Measurements from ENCODE around the gene DLG1.

The DLG1 gene

DNA sequence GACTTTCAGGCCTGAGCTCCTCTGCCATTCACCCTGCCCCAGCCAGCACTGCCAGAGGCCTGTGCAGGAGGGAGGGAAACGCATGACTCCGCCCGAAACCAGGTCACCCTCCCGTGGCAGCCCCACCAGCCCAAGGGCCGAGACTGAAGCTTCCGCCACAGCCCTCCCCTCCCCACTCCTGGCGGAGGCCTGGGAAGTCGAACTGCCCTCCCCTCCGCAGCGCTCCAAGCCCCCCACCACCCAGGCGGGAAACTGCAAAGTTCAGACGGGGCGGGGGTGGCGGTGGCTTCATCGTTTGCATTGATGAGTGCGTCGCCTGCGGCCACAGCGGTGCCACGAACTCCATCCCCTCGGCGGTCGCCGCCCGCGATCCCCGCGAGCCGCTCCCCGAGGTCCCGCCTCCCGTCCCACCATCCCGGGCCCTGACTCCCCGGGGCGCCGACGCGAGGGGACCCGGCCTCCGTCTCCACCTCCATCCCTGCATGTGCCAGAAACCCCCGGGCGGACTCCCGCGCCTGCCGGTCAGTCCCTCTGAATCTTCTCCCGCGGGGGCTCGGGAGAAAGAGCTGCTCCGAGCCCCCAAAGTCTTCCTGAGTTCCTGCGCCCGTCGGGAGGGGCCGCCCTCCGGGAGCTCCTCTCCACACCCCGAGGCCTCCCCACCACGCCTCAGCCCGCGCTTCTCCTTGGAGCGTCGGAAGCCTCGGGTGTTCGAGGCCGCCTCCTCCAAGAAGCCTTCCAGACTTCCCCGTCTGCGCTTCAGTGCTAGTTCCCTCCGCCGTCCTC is 269.5 kb downstream of the DLG1 start:
- peak; percentile 31 for DNase-seq

DNA sequence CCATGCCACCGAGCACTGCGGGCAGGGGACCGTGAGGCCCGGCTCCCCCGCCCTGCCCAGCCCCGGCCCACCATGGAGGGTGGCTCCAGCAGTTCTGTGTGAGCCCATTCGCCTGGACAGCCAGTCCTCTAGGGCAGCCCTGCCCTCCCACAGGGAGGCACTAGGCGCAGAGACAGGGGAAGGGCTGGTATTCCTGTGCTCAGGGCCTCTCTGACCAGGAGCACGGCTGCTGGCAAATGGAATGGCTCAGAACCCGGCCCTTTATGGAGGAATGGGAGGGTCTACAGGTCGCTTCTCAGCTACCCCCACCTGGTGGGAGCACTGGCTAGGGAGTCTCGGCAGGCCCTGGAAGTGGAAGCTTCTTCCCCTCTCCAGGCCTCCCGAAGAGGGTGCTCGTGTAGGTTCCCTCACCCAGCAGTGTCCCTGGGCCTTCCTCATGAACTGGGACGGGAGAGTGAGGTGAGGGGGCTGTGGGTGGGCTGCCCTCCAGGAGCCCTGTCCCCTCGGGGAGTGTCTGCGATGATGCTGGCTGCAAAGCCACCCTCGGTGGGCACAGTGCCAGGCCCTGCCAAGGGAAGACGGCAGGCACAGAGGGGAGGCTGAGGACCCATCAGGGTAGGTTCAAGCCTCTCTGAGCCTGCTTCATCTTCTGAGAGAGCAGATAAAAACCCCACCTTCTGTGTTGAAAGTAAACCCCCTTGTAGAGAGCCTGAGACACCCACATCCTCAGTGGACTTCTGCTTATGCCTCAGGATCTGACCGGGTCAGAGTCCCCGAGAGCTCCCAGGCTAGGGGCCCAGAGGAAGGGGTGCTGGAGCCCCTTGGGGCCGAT is 270.3 kb downstream of the DLG1 start:
- DNase-seq: no peak

DNA sequence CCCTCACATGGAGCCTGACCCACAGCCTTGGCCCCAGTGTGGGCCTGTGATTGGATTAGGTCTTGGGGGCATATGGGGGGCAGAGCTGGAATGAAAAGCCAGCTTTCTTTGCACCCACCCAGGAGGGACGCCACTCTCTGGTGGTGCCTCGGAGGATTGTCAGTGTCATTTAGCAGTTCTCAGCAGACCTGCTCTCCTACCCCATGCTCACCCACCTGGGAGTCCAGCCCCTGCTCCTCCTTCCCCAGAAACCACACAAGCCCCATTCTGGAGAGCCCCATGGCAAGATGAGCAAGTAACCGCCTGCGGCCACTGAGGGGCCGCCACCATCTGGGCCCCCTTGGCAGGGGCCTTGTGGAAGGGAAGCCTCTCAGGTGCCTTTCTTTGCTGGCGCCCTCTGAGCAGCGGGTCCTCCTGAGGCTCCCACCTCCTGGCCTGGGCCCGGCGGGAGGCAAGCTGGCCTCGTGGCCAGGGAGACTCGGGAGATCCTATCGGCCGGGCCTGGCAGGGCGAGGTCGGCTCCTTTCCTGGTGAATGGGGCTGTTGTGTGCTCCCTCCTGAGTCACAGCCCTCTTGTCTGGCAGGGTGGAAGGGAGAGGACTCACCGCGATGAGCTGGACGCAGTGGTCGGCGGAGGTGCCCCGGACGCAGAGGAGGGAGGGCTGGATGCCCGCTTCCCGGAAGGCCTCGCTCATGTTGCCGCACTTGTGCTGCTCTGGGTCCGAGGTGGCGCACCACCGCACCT is 271.1 kb downstream of the DLG1 start:
- DNase-seq: no peak

DNA sequence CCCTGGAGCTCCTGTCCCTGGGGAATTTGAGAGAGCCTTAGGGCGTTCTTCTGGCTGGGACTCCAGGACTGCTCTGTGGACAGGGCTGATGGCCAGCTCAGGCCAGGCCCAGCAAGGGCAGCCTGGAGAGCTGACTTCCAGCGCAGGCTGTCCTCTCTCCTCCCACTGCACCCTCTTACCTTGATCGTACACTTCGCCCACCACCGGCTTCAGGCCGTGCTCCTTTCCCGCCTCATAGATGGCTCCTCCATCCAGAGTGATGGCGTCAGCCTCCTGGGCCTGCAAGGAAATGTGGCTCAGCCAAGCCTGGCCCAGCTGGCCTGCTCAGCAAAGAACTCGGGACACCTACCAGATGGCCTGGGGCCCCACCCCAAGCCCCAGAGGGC is 271.9 kb downstream of the DLG1 start:
- DNase-seq: no peak

DNA sequence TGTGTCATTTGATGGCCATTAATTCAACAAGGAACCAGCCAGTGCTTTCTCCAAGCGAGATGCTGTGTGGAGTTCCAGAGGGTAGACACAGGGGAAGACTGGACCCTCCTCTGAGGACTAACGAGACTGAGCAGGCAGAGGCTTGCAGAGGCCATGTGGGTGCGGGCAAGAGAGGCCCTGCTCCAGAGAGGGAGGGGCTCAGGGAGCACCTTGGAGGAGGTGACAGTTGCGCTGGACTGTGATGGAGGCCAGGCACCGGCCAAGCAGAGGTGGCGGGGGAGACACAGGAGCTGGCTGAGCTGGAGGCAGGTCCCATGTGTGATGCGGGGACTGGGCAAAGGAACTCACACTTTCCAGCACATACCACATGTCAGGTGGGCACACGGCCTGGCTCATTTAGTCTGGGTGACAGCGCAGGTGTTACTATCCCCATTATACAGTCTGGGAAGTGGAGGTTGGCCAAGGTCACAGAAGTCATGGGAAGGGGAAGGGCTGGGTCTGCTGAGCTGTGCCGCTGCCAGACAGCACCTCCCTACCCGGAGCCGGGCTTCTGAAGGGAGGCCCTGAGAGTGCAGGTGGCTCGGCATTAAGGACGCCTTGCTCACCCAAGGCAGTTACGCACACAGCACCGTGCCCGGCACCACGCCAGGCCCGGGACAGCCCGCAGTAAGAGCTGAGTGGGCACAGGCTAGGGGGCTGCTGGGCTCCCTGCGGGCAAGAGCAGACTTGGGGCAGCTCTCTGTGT is 272.5 kb downstream of the DLG1 start:
- DNase-seq: no peak

DNA sequence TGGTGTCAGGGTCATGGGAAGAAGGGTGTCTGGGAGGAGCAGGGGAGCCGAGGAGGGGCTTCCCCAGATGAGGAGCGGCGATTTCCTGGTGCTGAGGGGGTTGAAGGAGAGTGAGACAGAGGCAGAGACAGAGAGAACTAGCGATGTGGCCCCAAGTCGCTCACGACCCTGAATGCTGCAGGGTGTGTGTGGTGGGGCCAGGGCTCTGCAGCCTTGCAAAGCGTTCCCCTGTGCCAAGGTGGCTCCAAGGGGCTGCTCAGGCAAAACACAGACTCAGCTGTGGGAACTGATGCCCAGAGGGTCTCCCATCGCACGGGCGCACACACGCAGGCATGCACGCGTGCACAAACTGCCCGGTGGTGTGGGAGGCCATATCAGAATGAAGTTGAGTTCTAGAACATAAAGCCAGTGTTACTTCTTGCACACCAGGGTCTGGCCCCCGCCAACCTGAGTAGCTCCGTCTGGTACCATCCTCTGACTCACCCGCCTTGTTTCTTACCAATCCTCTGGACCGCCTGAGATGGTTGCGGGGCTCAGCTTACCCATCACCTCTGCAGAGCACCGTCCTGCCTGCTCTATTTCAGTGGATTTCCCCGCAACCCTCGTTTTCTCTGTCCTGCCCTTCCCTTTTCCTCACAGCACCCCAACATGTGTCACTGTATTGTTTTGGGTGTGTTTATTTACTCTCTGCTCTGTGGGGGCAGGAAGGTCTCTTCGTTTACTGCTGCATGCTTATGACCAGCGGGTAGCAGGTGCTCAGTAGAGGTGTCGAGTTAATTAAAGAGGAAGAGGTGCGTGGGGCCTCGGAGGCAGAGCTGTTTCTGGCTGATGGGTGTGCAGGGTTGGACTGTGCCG is 273.3 kb downstream of the DLG1 start:
- DNase-seq: no peak

DNA sequence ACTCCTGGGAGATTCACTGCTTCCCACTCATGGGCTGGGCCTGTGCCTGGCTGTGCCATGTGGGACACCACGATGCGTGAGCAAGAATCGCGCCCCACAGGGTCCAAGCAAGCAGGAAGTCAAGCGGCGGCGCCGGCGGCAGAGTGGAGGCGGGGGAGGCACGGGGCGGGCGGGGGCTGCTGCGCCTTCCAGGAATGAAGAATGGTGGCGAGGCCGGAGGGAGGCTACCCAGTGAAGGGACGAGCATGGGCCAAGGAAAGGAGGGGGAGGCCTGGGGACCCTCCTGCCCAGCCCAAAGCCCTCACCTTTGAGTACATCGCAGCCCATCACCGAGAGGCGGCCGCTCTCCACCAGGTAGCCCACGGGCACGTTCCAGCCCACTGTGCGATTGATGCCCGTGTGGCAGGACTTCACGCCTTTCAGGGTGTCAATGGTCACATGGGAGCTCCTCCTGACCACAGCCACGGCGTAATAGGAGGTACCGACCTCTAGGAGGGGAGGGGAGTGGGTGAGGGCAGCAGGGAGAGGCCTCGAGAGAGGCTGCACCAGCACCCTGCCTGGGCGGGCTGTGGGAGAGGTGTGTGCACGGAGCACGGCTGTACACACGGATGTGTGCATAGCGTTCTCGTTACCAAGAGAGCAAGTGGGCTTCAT is 274.3 kb downstream of the DLG1 start:
- no peak for DNase-seq

DNA sequence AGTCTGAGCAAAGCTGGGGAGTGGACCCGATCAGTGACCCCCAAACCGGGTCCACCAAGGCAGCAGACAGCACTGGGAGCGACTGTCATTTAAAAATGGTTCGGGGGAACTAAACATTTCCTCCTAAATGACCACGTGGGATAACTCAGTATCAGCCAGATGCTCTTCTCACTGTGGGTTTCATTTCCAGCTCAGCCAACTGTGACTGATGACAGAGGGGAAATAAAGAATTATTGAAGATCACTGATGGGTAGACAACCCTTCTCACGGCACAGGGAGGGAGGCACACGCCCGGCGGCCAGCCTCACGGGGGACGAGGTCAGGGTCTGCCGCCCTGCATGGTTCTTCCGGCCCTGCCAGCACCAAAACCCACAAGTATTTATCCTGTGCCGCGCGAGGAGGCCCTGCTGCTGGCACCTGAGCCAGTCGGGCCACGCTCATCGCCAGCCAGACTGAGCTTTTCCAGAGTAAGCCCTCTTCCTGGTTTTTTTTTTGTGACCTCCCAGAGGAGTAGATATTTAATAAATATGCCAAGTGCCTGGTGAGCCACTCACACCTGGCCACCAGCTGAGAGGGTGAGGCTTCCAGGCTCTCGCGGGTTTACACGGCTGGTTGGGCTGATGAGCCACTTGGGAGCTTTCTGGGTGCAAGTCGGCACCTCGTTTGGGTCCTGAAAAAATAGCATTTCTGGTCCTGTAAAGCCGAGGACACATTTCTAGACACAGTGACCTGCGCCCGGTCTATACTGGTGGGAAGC is 275.0 kb downstream of the DLG1 start:
- DNase-seq: no peak

DNA sequence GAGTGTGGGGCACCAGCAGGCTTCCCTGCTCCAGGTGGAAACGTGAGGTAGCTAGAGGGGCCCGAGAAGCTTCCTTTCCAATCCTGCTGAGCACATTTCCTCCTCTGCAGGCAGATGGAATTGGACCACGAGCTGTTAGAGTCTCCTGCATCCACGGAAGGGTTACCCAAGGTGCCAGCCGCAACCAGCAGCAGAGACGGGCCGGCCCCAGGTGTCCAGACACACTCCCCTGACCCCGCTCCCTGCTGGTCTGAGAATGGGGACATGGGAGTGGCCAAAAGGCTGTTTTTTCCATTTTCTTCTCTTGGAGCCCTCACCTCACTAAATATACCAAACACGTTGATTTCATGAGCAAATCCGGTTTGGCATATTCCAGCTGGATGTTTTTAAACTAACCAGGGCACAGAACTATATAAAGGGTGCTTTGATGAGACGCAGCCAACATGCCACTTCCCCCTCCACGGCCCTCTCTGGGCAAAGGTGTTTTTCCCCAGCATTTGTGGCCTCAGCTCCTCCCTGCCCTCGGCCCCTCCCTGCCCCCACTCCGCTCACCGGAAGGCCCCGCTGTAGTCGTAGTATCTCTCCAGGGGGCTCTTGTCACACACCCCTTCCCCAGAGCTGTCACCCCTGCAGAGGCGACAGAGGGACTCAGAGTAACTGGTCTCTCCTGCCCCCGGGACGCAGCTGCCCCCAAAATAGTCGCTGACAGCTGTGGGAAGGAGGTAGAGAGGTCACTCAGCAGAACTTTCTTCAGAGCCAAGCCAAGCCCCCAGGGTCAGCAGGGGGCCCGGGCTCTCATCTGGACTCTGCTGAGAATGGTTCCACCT is 275.8 kb downstream of the DLG1 start:
- DNase-seq: no peak

DNA sequence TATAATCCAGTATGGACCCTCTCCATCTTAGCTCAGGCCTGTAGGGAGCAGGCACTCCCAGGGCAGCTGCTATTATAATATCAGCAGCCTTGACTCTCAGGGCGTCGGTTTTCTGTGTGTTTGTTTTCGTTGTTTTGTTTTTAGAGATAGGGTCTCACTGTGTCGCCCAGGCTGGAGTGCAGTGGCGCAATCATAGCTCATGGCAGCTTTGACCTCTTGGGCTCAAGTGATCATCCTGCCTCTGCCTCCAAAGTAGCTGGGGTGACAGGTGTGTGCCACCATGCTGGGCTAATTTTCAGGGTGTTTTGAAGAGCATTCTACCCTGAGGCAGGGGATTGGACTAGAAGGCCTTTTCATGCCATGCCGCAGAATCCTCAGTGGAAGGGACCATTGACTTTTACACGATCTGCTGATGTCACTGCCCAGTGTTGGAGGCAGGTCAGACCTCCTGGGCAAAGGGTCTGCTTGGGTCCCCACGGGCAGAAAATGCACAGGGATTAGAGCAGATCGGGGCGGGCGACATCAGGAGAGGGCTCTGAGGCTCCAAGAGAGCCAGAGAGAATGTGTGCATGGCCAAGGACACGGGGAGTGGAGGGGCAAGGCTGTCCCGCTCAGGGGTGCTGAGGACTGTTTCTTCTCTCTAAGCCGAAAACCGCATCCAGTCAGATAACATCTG is 276.5 kb downstream of the DLG1 start:
- DNase-seq: no peak

DNA sequence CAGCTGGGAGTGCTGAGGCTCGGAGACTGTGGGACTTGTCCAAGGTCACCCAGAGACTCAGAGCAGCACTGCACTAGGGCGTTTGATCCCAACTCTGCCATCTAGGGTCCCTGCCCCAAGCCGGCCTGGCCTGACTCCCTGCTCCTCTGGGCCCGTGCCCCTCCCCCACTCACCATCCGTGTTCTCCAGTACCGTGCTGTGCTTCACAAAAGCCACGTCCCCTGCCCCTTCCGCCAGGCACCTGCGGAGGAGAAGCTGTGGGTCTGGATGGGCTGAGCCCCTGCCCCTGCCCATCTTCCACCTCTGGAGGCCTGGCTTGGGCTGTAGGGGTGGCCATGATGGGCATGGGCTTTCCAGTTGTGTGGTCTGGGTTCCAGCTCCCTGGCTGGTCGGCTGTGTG is 277.2 kb downstream of the DLG1 start:
- DNase-seq: no peak

DNA sequence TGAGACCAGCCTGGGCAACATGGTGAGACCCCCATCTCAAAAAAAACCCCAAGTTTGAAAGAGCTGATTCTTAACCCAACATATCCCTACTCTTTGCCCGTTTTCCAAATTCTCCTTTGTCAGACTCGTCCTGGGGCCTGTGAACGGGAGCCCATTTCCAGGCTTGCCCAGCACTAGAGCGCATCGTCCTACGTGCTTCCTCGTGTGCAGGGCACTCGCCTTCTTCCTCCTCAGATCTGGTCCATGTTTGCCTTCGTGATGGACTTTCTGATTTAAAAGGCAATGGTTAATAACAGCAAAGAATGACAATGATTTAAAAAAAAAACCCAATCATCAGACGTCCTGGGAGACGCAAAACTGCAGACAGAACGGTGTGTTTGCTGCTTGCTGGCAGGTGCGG is 278.9 kb downstream of the DLG1 start:
- no peak for DNase-seq

DNA sequence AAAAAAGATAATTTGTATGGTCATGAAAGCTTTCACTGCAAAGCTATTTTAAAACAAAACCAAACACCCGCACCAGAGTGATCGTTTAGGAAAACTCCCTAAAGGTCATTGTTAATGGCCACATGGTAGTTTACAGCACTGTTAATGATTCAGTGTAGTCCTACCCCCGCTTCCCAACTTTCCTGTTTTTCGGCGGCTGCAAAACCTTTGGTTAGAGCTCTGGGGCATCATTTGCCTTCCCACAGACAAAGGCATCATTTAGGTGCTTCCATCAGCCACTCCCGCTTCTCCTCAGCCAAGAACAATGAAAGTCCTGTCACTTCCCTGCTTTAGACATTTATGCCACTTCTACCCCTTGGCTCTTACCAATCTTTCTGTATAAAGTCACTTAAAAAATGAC is 279.4 kb downstream of the DLG1 start:
- DNase-seq: no peak

DNA sequence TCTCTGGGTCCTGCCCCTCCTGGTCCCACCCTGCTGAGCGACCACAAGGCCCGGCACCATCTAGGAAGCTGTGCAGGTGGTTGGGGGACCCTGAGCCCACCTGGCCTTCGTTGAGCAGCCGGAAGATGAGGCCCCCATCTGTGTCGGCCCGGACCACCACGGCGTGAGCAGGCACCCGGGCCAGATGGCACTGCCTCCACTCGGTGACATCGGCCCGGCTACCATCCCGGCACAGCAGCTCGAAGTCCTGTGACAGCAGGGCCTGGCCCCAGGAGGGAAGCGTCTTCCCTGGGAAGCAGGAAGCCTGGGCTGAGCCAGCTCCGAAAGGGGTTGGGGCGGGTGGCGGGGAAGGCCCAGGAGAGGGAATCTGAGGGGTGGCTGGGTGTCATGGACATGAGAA is 281.4 kb downstream of the DLG1 start:
- DNase-seq: no peak

DNA sequence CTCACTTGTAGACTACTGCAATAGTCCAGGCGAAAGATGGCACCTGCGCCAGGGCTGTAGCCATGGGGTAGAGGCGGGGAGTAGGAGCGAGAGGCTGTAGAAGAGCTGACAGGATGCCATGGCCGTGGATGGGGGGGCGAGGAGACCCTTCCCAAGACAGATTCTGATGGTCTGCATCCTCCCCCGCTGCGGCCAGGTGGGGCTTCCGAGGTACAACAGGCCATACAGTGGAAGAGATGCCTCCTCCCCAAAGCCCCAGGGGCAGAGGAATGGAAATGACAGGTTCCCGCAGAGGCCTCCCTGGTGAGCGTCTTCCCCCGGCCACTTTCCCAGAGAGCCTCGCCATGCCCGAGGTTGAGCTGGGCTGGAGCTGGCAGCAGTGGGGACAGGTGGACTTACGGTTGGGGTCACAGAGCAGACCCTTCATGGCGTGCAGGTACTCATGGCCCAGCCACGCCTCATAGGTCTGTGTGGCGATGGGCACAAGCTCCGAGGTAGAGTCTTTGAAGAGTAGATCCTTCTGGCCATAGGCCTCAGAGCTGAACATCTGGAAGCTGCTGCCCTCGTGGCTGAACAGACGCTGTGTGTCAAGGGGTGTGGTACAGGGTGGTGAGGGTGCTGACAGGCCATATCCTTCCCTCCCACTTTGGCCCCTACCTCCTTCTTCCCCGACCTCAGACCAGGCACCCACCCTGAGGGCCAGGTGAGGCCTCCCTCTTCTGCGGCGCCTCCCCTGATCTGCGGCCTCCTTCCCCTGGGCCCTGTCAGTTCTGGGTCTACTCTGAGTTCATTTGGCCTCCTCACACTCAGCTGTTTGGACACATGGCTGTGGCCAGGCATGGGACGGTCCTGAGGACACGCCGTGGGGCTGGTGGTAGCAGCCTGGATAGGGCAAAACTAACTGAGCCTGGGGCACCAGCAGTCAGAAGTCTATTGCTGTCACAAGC is 282.3 kb downstream of the DLG1 start:
- DNase-seq: no peak

DNA sequence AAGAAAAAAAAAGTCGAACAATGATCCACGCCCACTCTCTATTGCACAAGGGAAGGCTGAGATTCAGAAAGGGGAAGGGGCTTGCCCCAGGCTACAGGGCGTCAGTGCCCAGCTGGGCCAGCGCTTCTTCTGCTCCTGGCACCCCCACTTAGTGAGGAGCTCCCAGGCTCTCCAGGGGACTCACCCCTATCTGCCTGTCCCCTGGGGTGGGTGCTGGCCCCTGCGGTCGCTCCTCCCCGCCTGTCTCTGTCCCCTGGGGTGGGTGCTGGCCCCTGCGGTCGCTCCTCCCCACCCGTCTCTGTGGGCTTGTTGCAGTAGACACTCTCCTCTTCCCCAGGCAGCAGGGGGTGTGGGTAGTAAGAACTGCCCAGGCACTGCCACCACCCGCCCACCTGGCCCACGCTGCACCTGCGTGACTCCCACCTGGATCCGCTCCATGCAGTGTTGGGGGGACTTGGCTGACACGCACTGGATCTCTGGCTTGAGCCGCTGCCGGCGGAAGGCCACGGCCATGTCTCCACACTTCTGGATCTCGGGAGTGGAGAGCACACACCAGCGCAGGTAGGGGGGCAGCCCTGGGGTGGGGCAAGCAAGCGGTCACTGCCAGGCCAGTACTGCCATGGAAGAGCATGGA is 283.4 kb downstream of the DLG1 start:
- no peak for DNase-seq

DNA sequence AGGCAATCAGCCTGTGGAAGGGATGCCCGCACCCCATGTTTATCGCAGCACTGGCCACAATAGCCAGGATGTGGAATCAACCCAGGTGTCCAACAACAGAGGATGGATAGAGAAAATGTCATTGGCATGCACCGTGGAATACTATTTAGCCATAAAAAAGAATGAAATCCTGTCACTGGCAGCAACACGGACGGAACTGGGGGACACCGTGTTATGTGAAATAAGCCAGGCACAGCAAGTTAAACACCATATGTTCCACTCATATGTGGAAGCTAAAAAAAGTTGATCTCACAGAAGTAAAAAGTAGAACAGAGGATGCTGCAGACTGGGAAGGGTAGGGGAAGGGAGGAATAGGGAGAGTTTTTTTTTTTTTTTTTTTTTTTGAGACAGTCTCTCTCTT is 284.4 kb downstream of the DLG1 start:
- DNase-seq: no peak

DNA sequence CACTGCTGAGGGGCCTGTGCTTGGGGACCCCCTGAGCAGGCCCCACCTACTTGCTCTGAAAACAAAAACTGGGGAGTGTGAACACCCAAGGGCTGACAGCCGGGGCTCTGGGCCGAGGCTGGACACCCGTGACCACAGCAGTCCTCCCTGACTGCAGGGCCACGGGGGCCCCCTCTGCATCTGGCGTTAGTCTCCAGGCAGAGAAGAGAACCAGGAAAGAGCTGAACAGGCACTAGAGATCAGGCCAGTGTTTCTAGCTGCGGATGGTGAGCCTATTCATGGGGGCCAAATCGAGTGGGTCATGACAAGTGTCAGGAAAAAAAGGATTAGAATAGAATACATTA is 285.9 kb downstream of the DLG1 start:
- no peak for DNase-seq
